Endothelial cell (in vitro differentiated cells): Measurements from ENCODE around the gene HOXB3. TPM values are rescaled to one million over a fixed set of nuclear protein-coding genes. Genes with fewer than 3 reads are reported as not detected.

ENCODE experiments used
- DNase-seq: peaks from one replicate; pipeline ENCODE4 v3.0.0; 2021; ENCODE audit warnings: low spot score
- H3K27ac Mint-ChIP-seq: one replicate; pipeline ENCODE4 v1.8.0; 2021; ENCODE audit warnings: mixed read lengths, inconsistent platforms; ENCODE audit not compliant: unreplicated experiment
- H3K27me3 Mint-ChIP-seq: one replicate; pipeline ENCODE4 v1.8.0; 2021; ENCODE audit warnings: mild to moderate bottlenecking, moderate library complexity, mixed read lengths, inconsistent platforms; ENCODE audit not compliant: unreplicated experiment
- H3K36me3 Mint-ChIP-seq: one replicate; pipeline ENCODE4 v1.8.0; 2021; ENCODE audit warnings: mild to moderate bottlenecking, low read depth, mixed read lengths, inconsistent platforms; ENCODE audit not compliant: unreplicated experiment
- H3K4me1 Mint-ChIP-seq: one replicate; pipeline ENCODE4 v1.8.0; 2021; ENCODE audit warnings: mild to moderate bottlenecking, mixed read lengths, inconsistent platforms; ENCODE audit not compliant: unreplicated experiment
- H3K4me3 Mint-ChIP-seq: one replicate; pipeline ENCODE4 v1.8.0; 2021; ENCODE audit warnings: mild to moderate bottlenecking, mixed read lengths, inconsistent platforms; ENCODE audit not compliant: unreplicated experiment
- H3K9me3 Mint-ChIP-seq: one replicate; pipeline ENCODE4 v1.8.0; 2021; ENCODE audit warnings: mixed read lengths, inconsistent platforms; ENCODE audit not compliant: unreplicated experiment
- CTCF ChIP-seq: fragments of 200-600 bp; sonication (generic); IDR thresholded peaks from one replicate; pipeline ENCODE4 v1.5.0; 2021; ENCODE audit warnings: antibody characterized with exemption; ENCODE audit not compliant: unreplicated experiment
- total RNA-seq: library from RNA; stranded (reverse); fragmentation: NEBNext Ultra II Directional; extraction: Animal tissue kit (Norgen Biotek cat#: 25700); gene quantifications from one replicate; pipeline ENCODE4 v1.2.1, GENCODE V29; 2021; ENCODE audit not compliant: unreplicated experiment

HOXB3 gene
- total RNA-seq, 1 donor from 2014 or later = 17.7 TPM

- no peak for DNase-seq
- no peak overlapping the region for H3K4me3 Mint-ChIP-seq
- no peak for TF ChIP-seq CTCF
- H3K9me3 Mint-ChIP-seq = no peaks in the 10 kb centered on the region
- H3K36me3 Mint-ChIP-seq = no peaks in the 10 kb centered on the region
- H3K27ac Mint-ChIP-seq = no peak overlapping the region
- peaks cover 20% of the 10 kb centered on the region for H3K27me3 Mint-ChIP-seq
- H3K4me1 Mint-ChIP-seq = peaks cover 21% of the 10 kb centered on the region
Measured at GRCh38 chr17:48527547-48527932, 62.5 kb downstream of the HOXB3 start.

GRCh38 chr17:48526608-48527546 is 63.2 kb downstream of the HOXB3 start:
- Mint-ChIP-seq H3K27me3 (peaks cover 18% of the 10 kb centered on the region), H3K9me3 (no peaks in the 10 kb centered on the region), H3K36me3 (no peaks in the 10 kb centered on the region), H3K4me1 (peaks cover 23% of the 10 kb centered on the region), H3K27ac (no peak overlapping the region), H3K4me3 (no peak overlapping the region)
- TF ChIP-seq CTCF = no peak
- DNase-seq = peak; percentile 32

GRCh38 chr17:48523010-48523409 is 67.0 kb downstream of the HOXB3 start:
- no peaks in the 10 kb centered on the region for H3K9me3 Mint-ChIP-seq
- H3K36me3 Mint-ChIP-seq = no peaks in the 10 kb centered on the region
- peaks cover 10% of the 10 kb centered on the region for H3K27me3 Mint-ChIP-seq
- peaks cover 27% of the 10 kb centered on the region for H3K4me1 Mint-ChIP-seq
- H3K4me3 Mint-ChIP-seq = no peak overlapping the region
- no peak for DNase-seq
- H3K27ac Mint-ChIP-seq = no peak overlapping the region
- TF ChIP-seq CTCF = no peak

- H3K4me1 Mint-ChIP-seq = peaks cover 24% of the 10 kb centered on the region
- H3K27me3 Mint-ChIP-seq = peaks cover 10% of the 10 kb centered on the region
- DNase-seq = no peak
- no peak overlapping the region for H3K27ac Mint-ChIP-seq
- no peak overlapping the region for H3K4me3 Mint-ChIP-seq
- no peaks in the 10 kb centered on the region for H3K36me3 Mint-ChIP-seq
- no peak for TF ChIP-seq CTCF
- no peaks in the 10 kb centered on the region for H3K9me3 Mint-ChIP-seq
Measured at GRCh38 chr17:48522031-48522653, 67.9 kb downstream of the HOXB3 start.

GRCh38 chr17:48520631-48521079 is 69.4 kb downstream of the HOXB3 start:
- no peaks in the 10 kb centered on the region for H3K36me3 Mint-ChIP-seq
- peaks cover 4% of the 10 kb centered on the region for H3K27me3 Mint-ChIP-seq
- H3K4me3 Mint-ChIP-seq = no peak overlapping the region
- DNase-seq = no peak
- H3K9me3 Mint-ChIP-seq = no peaks in the 10 kb centered on the region
- peaks cover 14% of the 10 kb centered on the region for H3K4me1 Mint-ChIP-seq
- H3K27ac Mint-ChIP-seq = no peak overlapping the region
- no peak for TF ChIP-seq CTCF
